Sigmoid colon (tissue), 7 donors: Measurements from ENCODE around the gene TBCEL. TPM values are rescaled to one million over a fixed set of nuclear protein-coding genes. Genes with fewer than 3 reads are reported as not detected.
A peak's percentile ranks its signal among the peaks of the same experiment; 100 is the strongest.
"Not testable (repeated sequence)": the region's sequence is repeated elsewhere in the genome, so short reads cannot be mapped to it uniquely, and the experiment has no call there.

Source experiments
- DNase-seq: peaks from one replicate; pipeline ENCODE4 v3.0.0-alpha.2; 2019
- H3K27ac ChIP-seq, 4 donors: fragments of 200-600 bp; sonication (generic); one replicate each; pipeline ENCODE4 v1.5.1; 2016 to 2019; ENCODE audit warnings: mild to moderate bottlenecking in 1 of 4
- H3K27me3 ChIP-seq, 3 donors: fragments of 200-600 bp; sonication (generic); one replicate each; pipeline ENCODE4 v1.5.1; 2019; ENCODE audit warnings: mild to moderate bottlenecking in 1 of 3
- H3K36me3 ChIP-seq, 4 donors: fragments of 200-600 bp; sonication (generic); one replicate each; pipeline ENCODE4 v1.5.1; 2016 to 2019
- H3K4me1 ChIP-seq, 4 donors: fragments of 200-600 bp; sonication (generic); one replicate each; pipeline ENCODE4 v1.5.1; 2017 to 2019
- H3K4me3 ChIP-seq, 4 donors: fragments of 200-600 bp; sonication (generic); one replicate each; pipeline ENCODE4 v1.5.1; 2017 to 2019; ENCODE audit warnings: mild to moderate bottlenecking in 2 of 4, moderate library complexity in 1 of 4
- H3K9me3 ChIP-seq, 4 donors: fragments of 200-600 bp in 3 of 4; sonication (generic) in 3 of 4; one replicate each; pipeline versions ENCODE4 v1.5.1 to v1.6.1; 2013 to 2019
- CTCF ChIP-seq, 4 experiments: fragments of 450-650 bp in 3 of 4; fragments of 200-600 bp in 1 of 4; IDR thresholded peaks; one replicate each; pipeline ENCODE4 v1.5.1; 2016 to 2019; ENCODE audit warnings: antibody characterized with exemption in 4 of 4, mild to moderate bottlenecking in 3 of 4, moderate library complexity in 2 of 4
- EP300 ChIP-seq, 4 donors: sonication (generic); formaldehyde crosslinking; IDR thresholded peaks; one replicate each; pipeline ENCODE4 v1.6.1; 2017; ENCODE audit warnings: antibody characterized with exemption in 4 of 4
- POLR2A ChIP-seq, 2 donors: fragments of 450-650 bp; IDR thresholded peaks; one replicate each; pipeline ENCODE4 v1.6.1; 2016; ENCODE audit warnings: antibody characterized with exemption in 2 of 2, mild to moderate bottlenecking in 2 of 2, moderate library complexity in 2 of 2
- POLR2AphosphoS5 ChIP-seq, 4 donors: sonication (generic); formaldehyde crosslinking; IDR thresholded peaks; one replicate each; pipeline ENCODE4 v1.6.1; 2017; ENCODE audit warnings: antibody characterized with exemption in 4 of 4
- WGBS, 2 donors: extraction: QIAGEN DNeasy Blood & Tissue Kit; methylation state at CpG; one replicate each; pipeline ENCODE4 v1.1.7; 2013; 5-methylcytosine and 5-hydroxymethylcytosine counted together
- intact Hi-C: fragments of 100-400 bp; cut with DNase I; formaldehyde crosslinking; loops from one replicate; pipeline ENCODE4 v1.15.1; 2023
- polyA plus RNA-seq, 3 donors: library from polyadenylated mRNA; stranded (reverse); fragments of 200-250 nt; gene quantifications; one replicate each; pipeline ENCODE4 v1.2.3, GENCODE V29; 2013
- total RNA-seq, 4 donors: library from RNA; depleted of rRNA; stranded (reverse); fragments of >200 nt; gene quantifications; one replicate each; pipeline ENCODE4 v1.1.0, GENCODE V29; 2016
- donor health status: healthy with polysubstance abuse.
- donor health status: Bipolar disorder and iron deficiency.
- donor health status: healthy.

TBCEL gene
- total and polyA plus RNA-seq, 7 donors, result 4.2 to 53.3 (median 22.4) TPM

GRCh38 chr11:121110871-121111724 lies 87.2 kb downstream of the TBCEL start:
- Histone ChIP-seq H3K27me3 (no peaks in the 10 kb centered on the region), H3K27ac (no peak overlapping the region), H3K9me3 (no peaks in the 10 kb centered on the region), H3K4me3 (no peak overlapping the region), H3K36me3 (no peaks in the 10 kb centered on the region), H3K4me1 (peaks cover 0 to 5% (median 0%) of the 10 kb centered on the region in 4 donors)
- no peak for DNase-seq
- intact Hi-C loops, result no loop called here
- WGBS, 2 donors, result 82 to 83% methylated on average over 10 of the region's 10 CpGs
- no peak for TF ChIP-seq POLR2A (IDR thresholded peaks at IDR 0.05)

- DNase-seq, result peak; percentile 76
- no peaks in the 10 kb centered on the region for H3K36me3 ChIP-seq
- peaks cover 0 to 3% (median 0%) of the 10 kb centered on the region in 4 donors for H3K4me1 ChIP-seq
- no peak overlapping the region for H3K27ac ChIP-seq
- WGBS, 2 donors, result 52 to 54% methylated on average over 32 of the region's 32 CpGs
- H3K4me3 ChIP-seq, result no peak overlapping the region
- TF ChIP-seq POLR2AphosphoS5 (IDR thresholded peaks at IDR 0.05), result no peak
- peak; percentile 14 to 53 (median 46) for TF ChIP-seq CTCF (IDR thresholded peaks at IDR 0.05)
- H3K27me3 ChIP-seq, result no peaks in the 10 kb centered on the region
- H3K9me3 ChIP-seq, result no peaks in the 10 kb centered on the region
- intact Hi-C loops, result loop anchor here (2.0 kb wide), 1 partner anchor 602 kb away; the partner anchor contains the start of gene GRIK4
Measured at GRCh38 chr11:121112498-121113455, 88.9 kb downstream of the TBCEL start.

GRCh38 chr11:121113611-121114010 lies 89.7 kb downstream of the TBCEL start:
- no peak overlapping the region for H3K4me3 ChIP-seq
- no peaks in the 10 kb centered on the region for H3K9me3 ChIP-seq
- H3K27me3 ChIP-seq, result no peaks in the 10 kb centered on the region
- TF ChIP-seq POLR2A (IDR thresholded peaks at IDR 0.05) (no peak), POLR2AphosphoS5 (IDR thresholded peaks at IDR 0.05) (no peak), EP300 (IDR thresholded peaks at IDR 0.05) (no peak)
- 68 to 78% methylated on average over 9 of the region's 9 CpGs for WGBS, 2 donors
- H3K27ac ChIP-seq, result no peak overlapping the region
- no peaks in the 10 kb centered on the region for H3K36me3 ChIP-seq
- DNase-seq, result no peak
- intact Hi-C loops, result loop anchor here (2.0 kb wide), 1 partner anchor 603 kb away; the partner anchor contains the start of gene GRIK4
- peaks cover 0 to 3% (median 0%) of the 10 kb centered on the region in 4 donors for H3K4me1 ChIP-seq

- H3K27ac ChIP-seq, H3K9me3 ChIP-seq, H3K27me3 ChIP-seq, intact Hi-C loops, H3K4me1 ChIP-seq, H3K4me3 ChIP-seq, DNase-seq, H3K36me3 ChIP-seq: not testable (repeated sequence)
- WGBS, 2 donors, result 91 to 95% methylated on average over 1 of the region's 1 CpG
Measured at GRCh38 chr11:121115024-121115423, 91.1 kb downstream of the TBCEL start.

- TF ChIP-seq CTCF (IDR thresholded peaks at IDR 0.05) (no peak), POLR2A (IDR thresholded peaks at IDR 0.05) (no peak), POLR2AphosphoS5 (IDR thresholded peaks at IDR 0.05) (no peak), EP300 (IDR thresholded peaks at IDR 0.05) (no peak)
- intact Hi-C loops, result no loop called here
- H3K27ac ChIP-seq, result no peak overlapping the region
- no peaks in the 10 kb centered on the region for H3K27me3 ChIP-seq
- H3K36me3 ChIP-seq, result no peaks in the 10 kb centered on the region
- WGBS, 2 donors, result 65 to 68% methylated on average over 6 of the region's 6 CpGs
- no peak for DNase-seq
- H3K4me1 ChIP-seq, result no peaks in the 10 kb centered on the region
- H3K4me3 ChIP-seq, result no peak overlapping the region
- H3K9me3 ChIP-seq, result peaks cover 0 to 4% (median 0%) of the 10 kb centered on the region in 4 donors
Measured at GRCh38 chr11:121117788-121118187, 93.9 kb downstream of the TBCEL start.

GRCh38 chr11:121119440-121119839 lies 95.5 kb downstream of the TBCEL start:
- 67 to 68% methylated on average over 1 of the region's 1 CpG for WGBS, 2 donors
- intact Hi-C loops, result no loop called here

More at GRCh38 chr11:121119440-121119839, 95.5 kb downstream of the TBCEL start:
- no peak for DNase-seq
- Histone ChIP-seq H3K36me3 (no peaks in the 10 kb centered on the region), H3K9me3 (peaks cover 0 to 4% (median 0%) of the 10 kb centered on the region in 4 donors), H3K27me3 (no peaks in the 10 kb centered on the region), H3K27ac (no peak overlapping the region), H3K4me1 (no peaks in the 10 kb centered on the region), H3K4me3 (no peak overlapping the region)
- TF ChIP-seq CTCF (IDR thresholded peaks at IDR 0.05) (no peak), POLR2A (IDR thresholded peaks at IDR 0.05) (no peak), POLR2AphosphoS5 (IDR thresholded peaks at IDR 0.05) (no peak), EP300 (IDR thresholded peaks at IDR 0.05) (no peak)
